Tibial nerve (tissue), 4 donors: ENCODE results near the gene RAB36. TPM values are rescaled to one million over a fixed set of nuclear protein-coding genes. Genes with fewer than 3 reads are reported as not detected.

ENCODE experiments used
- DNase-seq, 2 donors: peaks; one replicate each; pipeline ENCODE4 v3.0.0-alpha.2; 2019; ENCODE audit warnings: low spot score in 2 of 2
- H3K27ac ChIP-seq, 4 donors: fragments of 200-600 bp; sonication (generic) in 3 of 4; one replicate each; pipeline ENCODE4 v1.5.1; 2017 to 2019; ENCODE audit warnings: mild to moderate bottlenecking in 1 of 4
- H3K27me3 ChIP-seq, 2 donors: fragments of 200-600 bp; sonication (generic) in 1 of 2; one replicate each; pipeline versions ENCODE4 v1.5.1 to v1.6.0; 2017 to 2019
- H3K36me3 ChIP-seq, 3 donors: fragments of 200-600 bp; sonication (generic); one replicate each; pipeline ENCODE4 v1.5.1; 2018 to 2019
- H3K4me1 ChIP-seq, 4 donors: fragments of 200-600 bp; sonication (generic) in 3 of 4; one replicate each; pipeline ENCODE4 v1.5.1; 2017 to 2019
- H3K4me3 ChIP-seq, 4 donors: fragments of 200-600 bp; sonication (generic) in 3 of 4; one replicate each; pipeline ENCODE4 v1.5.1; 2017 to 2019; ENCODE audit warnings: mild to moderate bottlenecking in 1 of 4, moderate library complexity in 1 of 4
- H3K9me3 ChIP-seq, 4 donors: fragments of 200-600 bp; sonication (generic) in 3 of 4; one replicate each; pipeline ENCODE4 v1.5.1; 2017 to 2019
- EP300 ChIP-seq, 2 donors: sonication (generic); formaldehyde crosslinking; IDR thresholded peaks; one replicate each; pipeline ENCODE4 v1.6.1; 2017; ENCODE audit warnings: antibody characterized with exemption in 2 of 2, mild to moderate bottlenecking in 1 of 2
- POLR2A ChIP-seq, 2 donors: fragments of 450-650 bp; IDR thresholded peaks; one replicate each; pipeline ENCODE4 v1.6.1; 2017; ENCODE audit warnings: antibody characterized with exemption in 2 of 2, mild to moderate bottlenecking in 2 of 2, moderate library complexity in 2 of 2
- WGBS, 2 donors: methylation state at CpG; one replicate each; pipeline ENCODE4 v1.1.5; 2018; 5-methylcytosine and 5-hydroxymethylcytosine counted together
- total RNA-seq, 4 donors: library from RNA; depleted of rRNA; stranded (reverse); fragments of >200 nt; gene quantifications; one replicate each; pipeline ENCODE4 v1.1.0, GENCODE V29; 2016
- TF ChIP-seq, protein P1 (sequence below), 5 experiments: fragments of 200-600 bp in 3 of 5; fragments of 450-650 bp in 2 of 5; sonication (generic) in 3 of 5; IDR thresholded peaks; one replicate each; pipeline ENCODE4 v1.5.1; 2016 to 2019; ENCODE audit warnings: antibody characterized with exemption in 5 of 5, mild to moderate bottlenecking in 3 of 5, moderate library complexity in 2 of 5

RAB36 gene
- total RNA-seq, 4 donors from 2014 or later, result 4.9 to 7.5 (median 6.1) TPM

DNA sequence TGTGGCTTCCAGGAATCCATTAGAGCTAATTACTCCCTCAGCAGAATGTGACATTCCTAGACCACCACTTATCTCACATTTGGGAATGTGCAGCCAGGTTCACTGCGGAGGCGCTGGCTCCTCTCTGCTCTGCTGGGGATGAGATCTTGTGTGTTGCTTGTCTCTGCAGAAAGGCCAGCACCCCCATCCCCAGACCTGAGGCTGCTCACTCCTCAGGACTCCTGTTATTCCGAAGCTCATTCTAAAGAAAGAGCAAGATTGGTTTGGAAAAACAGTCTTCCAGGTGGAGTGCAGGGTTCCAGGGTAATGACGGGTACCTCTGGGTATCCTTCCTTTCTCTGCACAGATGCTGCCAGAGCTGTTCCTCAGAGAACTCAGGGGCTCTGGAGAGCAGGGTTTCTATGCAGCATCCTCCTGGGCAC is 24.3 kb upstream of the RAB36 start:
- no peaks in the 10 kb centered on the region for H3K27me3 ChIP-seq
- peaks cover 0 to 8% (median 0%) of the 10 kb centered on the region in 4 donors for H3K4me1 ChIP-seq
- 96 to 100% methylated on average over 4 of the region's 4 CpGs for WGBS, 2 donors
- no peaks in the 10 kb centered on the region for H3K9me3 ChIP-seq
- peaks cover 0 to 14% (median 0%) of the 10 kb centered on the region in 3 donors for H3K36me3 ChIP-seq
- H3K27ac ChIP-seq, result no peak overlapping the region
- no peak overlapping the region for H3K4me3 ChIP-seq
- no peak for DNase-seq
- TF ChIP-seq, protein P1, sequence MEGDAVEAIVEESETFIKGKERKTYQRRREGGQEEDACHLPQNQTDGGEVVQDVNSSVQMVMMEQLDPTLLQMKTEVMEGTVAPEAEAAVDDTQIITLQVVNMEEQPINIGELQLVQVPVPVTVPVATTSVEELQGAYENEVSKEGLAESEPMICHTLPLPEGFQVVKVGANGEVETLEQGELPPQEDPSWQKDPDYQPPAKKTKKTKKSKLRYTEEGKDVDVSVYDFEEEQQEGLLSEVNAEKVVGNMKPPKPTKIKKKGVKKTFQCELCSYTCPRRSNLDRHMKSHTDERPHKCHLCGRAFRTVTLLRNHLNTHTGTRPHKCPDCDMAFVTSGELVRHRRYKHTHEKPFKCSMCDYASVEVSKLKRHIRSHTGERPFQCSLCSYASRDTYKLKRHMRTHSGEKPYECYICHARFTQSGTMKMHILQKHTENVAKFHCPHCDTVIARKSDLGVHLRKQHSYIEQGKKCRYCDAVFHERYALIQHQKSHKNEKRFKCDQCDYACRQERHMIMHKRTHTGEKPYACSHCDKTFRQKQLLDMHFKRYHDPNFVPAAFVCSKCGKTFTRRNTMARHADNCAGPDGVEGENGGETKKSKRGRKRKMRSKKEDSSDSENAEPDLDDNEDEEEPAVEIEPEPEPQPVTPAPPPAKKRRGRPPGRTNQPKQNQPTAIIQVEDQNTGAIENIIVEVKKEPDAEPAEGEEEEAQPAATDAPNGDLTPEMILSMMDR (IDR thresholded peaks at IDR 0.05), result no peak
- TF ChIP-seq POLR2A (IDR thresholded peaks at IDR 0.05) (no peak), EP300 (IDR thresholded peaks at IDR 0.05) (no peak)

DNA sequence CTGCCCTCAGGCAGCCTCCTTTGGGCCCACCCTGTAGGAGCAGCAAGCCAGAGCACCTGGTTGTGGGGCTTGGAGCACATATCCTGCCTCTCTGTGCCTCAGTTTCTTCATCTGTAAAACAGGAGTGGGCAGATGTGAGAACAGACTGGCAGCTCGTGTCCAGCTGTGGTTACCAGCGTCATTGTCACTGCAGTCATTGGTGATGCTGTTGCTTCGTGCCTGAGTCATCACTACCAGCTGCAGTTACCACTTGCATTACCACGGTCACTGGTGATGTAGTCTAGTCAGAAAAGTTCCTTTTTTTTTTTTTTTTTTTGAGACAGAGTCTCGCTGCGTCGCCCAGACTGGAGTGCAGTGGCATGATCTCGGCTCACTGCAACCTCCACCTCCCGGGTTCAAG is 23.9 kb upstream of the RAB36 start:
- Histone ChIP-seq H3K27me3 (no peaks in the 10 kb centered on the region), H3K9me3 (no peaks in the 10 kb centered on the region), H3K27ac (no peak overlapping the region), H3K36me3 (peaks cover 0 to 14% (median 0%) of the 10 kb centered on the region in 3 donors), H3K4me3 (no peak overlapping the region), H3K4me1 (peaks cover 0 to 8% (median 0%) of the 10 kb centered on the region in 4 donors)
- TF ChIP-seq POLR2A (IDR thresholded peaks at IDR 0.05) (no peak), EP300 (IDR thresholded peaks at IDR 0.05) (no peak)
- TF ChIP-seq, protein P1 (IDR thresholded peaks at IDR 0.05), result no peak
- 80 to 85% methylated on average over 9 of the region's 9 CpGs for WGBS, 2 donors
- no peak for DNase-seq

DNA sequence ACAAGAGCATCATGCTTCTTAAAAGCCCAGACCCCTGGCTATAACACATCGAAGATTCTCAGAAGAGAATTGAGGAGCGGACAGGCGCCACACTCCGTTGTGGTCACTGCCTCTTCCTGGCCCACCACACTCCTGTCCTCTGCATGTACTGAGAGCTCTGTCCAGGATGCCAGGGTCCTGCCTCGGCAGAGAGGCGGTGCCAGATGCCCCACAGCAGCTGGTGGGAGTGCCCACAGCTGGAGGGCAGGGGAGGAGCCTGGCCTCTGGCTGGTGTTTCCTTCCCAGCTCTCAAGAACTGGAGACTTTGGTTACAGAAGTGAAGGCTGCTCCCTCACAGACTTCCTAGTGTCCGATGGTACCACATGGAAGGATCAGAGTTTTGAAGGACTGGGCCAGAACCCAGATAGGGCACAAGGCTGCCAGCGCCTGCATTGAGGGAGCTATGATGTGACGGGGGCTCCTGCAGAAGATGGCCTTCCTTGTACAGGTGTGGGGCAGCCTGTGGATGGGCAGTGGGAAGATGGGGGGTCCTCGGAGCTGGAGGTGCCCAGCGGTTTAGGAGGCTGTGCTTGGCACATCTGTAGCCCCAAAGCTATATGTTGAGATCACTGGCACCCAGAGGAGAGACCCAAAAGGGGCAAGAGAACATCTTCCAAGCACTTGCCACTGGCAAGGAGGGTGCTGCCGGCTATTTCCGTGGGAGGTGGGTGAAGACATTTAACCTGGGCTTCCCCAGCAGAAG is 22.9 kb upstream of the RAB36 start:
- no peaks in the 10 kb centered on the region for H3K27me3 ChIP-seq
- peaks cover 0 to 8% (median 0%) of the 10 kb centered on the region in 4 donors for H3K4me1 ChIP-seq
- no peaks in the 10 kb centered on the region for H3K9me3 ChIP-seq
- H3K36me3 ChIP-seq, result peaks cover 0 to 14% (median 0%) of the 10 kb centered on the region in 3 donors
- TF ChIP-seq, protein P1 (IDR thresholded peaks at IDR 0.05), result no peak
- TF ChIP-seq EP300 (IDR thresholded peaks at IDR 0.05), result no peak
- TF ChIP-seq POLR2A (IDR thresholded peaks at IDR 0.05), result no peak
- H3K4me3 ChIP-seq, result no peak overlapping the region
- no peak overlapping the region for H3K27ac ChIP-seq
- DNase-seq, result no peak
- 77 to 83% methylated on average over 13 of the region's 13 CpGs for WGBS, 2 donors

DNA sequence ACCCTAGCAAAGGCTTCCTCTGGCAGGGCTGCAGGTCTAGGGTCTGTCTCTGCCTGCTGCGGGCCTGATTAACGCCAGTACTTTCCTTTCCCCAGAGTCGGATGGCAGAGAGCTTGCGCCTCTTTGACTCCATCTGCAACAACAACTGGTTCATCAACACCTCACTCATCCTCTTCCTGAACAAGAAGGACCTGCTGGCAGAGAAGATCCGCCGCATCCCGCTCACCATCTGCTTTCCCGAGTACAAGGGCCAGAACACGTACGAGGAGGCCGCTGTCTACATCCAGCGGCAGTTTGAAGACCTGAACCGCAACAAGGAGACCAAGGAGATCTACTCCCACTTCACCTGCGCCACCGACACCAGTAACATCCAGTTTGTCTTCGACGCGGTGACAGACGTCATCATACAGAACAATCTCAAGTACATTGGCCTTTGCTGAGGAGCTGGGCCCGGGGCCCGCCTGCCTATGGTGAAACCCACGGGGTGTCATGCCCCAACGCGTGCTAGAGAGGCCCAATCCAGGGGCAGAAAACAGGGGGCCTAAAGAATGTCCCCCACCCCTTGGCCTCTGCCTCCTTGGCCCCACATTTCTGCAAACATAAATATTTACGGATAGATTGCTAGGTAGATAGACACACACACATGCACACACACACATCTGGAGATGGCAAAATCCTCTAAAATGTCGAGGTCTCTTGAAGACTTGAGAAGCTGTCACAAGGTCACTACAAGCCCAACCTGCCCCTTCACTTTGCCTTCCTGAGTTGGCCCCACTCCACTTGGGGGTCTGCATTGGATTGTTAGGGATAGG is 22.1 kb upstream of the RAB36 start:
- Histone ChIP-seq H3K4me3 (no peak overlapping the region), H3K4me1 (peaks cover 0 to 14% (median 0%) of the 10 kb centered on the region in 4 donors), H3K27me3 (no peaks in the 10 kb centered on the region), H3K9me3 (no peaks in the 10 kb centered on the region), H3K27ac (no peak overlapping the region), H3K36me3 (peaks cover 0 to 14% (median 0%) of the 10 kb centered on the region in 3 donors)
- WGBS, 2 donors, result 94 to 96% methylated on average over 26 of the region's 26 CpGs
- TF ChIP-seq EP300 (IDR thresholded peaks at IDR 0.05) (no peak), POLR2A (IDR thresholded peaks at IDR 0.05) (no peak)
- TF ChIP-seq, protein P1 (IDR thresholded peaks at IDR 0.05), result no peak
- no peak for DNase-seq
